ENCODE results near the gene NEU2. TPM values are rescaled to one million over a fixed set of nuclear protein-coding genes. Genes with fewer than 3 reads are reported as not detected.

NEU2 gene
- polyA plus RNA-seq, 1 experiment = not detected

- TF ChIP-seq, protein P1, sequence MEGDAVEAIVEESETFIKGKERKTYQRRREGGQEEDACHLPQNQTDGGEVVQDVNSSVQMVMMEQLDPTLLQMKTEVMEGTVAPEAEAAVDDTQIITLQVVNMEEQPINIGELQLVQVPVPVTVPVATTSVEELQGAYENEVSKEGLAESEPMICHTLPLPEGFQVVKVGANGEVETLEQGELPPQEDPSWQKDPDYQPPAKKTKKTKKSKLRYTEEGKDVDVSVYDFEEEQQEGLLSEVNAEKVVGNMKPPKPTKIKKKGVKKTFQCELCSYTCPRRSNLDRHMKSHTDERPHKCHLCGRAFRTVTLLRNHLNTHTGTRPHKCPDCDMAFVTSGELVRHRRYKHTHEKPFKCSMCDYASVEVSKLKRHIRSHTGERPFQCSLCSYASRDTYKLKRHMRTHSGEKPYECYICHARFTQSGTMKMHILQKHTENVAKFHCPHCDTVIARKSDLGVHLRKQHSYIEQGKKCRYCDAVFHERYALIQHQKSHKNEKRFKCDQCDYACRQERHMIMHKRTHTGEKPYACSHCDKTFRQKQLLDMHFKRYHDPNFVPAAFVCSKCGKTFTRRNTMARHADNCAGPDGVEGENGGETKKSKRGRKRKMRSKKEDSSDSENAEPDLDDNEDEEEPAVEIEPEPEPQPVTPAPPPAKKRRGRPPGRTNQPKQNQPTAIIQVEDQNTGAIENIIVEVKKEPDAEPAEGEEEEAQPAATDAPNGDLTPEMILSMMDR (IDR thresholded peaks at IDR 0.05; ENCODE audit: low read depth, low read length) = no peak
- DNase-seq (ENCODE audit: low read depth, low spot score) = no peak
- Histone ChIP-seq H3K4me3 (ENCODE audit: low read depth, low read length) (no peak overlapping the region), H3K27ac (ENCODE audit: low read depth, low read length) (no peak overlapping the region), H3K9me3 (ENCODE audit: control insufficient read depth, insufficient read depth, low read length) (no peaks in the 10 kb centered on the region), H3K27me3 (ENCODE audit: control insufficient read depth, insufficient read depth, low read length) (peaks cover 27% of the 10 kb centered on the region)
- ChIA-PET POLR2A (no interaction called here), CTCF (no interaction called here)
Observed at GRCh38 chr2:233081232-233081730, 48.8 kb downstream of the NEU2 start.

GRCh38 chr2:233081731-233082221 lies 49.3 kb downstream of the NEU2 start:
- Histone ChIP-seq H3K27me3 (ENCODE audit: control insufficient read depth, insufficient read depth, low read length) (peaks cover 27% of the 10 kb centered on the region), H3K9me3 (ENCODE audit: control insufficient read depth, insufficient read depth, low read length) (no peaks in the 10 kb centered on the region), H3K27ac (ENCODE audit: low read depth, low read length) (no peak overlapping the region), H3K4me3 (ENCODE audit: low read depth, low read length) (no peak overlapping the region)
- ChIA-PET CTCF (no interaction called here), POLR2A (no interaction called here)
- TF ChIP-seq, protein P1 (IDR thresholded peaks at IDR 0.05; ENCODE audit: low read depth, low read length) = no peak
- no peak for DNase-seq (ENCODE audit: low read depth, low spot score)

DNA sequence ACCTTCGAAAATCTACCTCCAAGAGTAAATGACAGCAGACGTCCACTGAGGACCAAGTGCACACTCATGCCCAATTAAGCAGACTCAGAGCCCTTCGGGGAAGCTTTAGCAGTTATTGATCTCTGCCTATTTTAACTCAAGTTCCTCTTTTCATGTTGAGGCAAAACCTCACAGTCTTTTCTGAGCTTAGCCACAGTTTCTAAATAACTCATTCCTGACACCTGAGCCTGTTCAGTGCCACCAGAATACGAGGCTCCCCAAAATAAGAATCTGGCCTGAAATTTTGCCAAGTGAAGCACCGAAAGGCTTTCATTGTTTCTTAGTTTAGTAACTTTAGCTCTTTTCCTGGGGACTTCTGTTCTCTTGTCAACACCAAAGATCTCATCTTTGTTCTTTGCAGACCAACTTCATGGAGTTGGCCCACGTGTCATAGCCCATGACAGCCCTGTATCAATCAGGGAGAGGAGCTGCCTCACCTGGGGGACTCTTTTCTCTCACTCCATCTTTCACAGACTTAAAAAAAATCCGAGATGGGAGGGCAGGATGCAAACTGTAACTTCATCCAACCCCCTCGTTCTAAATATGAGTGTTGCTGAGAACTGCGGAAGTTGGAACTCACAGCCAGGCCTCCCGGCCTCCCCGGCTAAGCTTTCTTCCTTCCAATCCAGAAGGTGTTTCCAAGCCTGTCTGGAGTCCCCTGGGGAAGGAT lies 49.9 kb downstream of the NEU2 start:
- TF ChIP-seq, protein P1 (IDR thresholded peaks at IDR 0.05; ENCODE audit: low read depth, low read length) = no peak
- Histone ChIP-seq H3K9me3 (ENCODE audit: control insufficient read depth, insufficient read depth, low read length) (no peaks in the 10 kb centered on the region), H3K27ac (ENCODE audit: low read depth, low read length) (no peak overlapping the region), H3K4me3 (ENCODE audit: low read depth, low read length) (no peak overlapping the region), H3K27me3 (ENCODE audit: control insufficient read depth, insufficient read depth, low read length) (peaks cover 27% of the 10 kb centered on the region)
- DNase-seq (ENCODE audit: low read depth, low spot score) = no peak
- ChIA-PET CTCF (no interaction called here), POLR2A (no interaction called here)

GRCh38 chr2:233082931-233083755 lies 50.7 kb downstream of the NEU2 start:
- no peaks in the 10 kb centered on the region for H3K9me3 ChIP-seq (ENCODE audit: control insufficient read depth, insufficient read depth, low read length)
- DNase-seq (ENCODE audit: low read depth, low spot score) = no peak
- no peak overlapping the region for H3K27ac ChIP-seq (ENCODE audit: low read depth, low read length)
- no peak overlapping the region for H3K4me3 ChIP-seq (ENCODE audit: low read depth, low read length)
- TF ChIP-seq, protein P1 (IDR thresholded peaks at IDR 0.05; ENCODE audit: low read depth, low read length) = no peak
- POLR2A ChIA-PET = no interaction called here
- CTCF ChIA-PET = no interaction called here
- H3K27me3 ChIP-seq (ENCODE audit: control insufficient read depth, insufficient read depth, low read length) = peaks cover 25% of the 10 kb centered on the region

GRCh38 chr2:233083782-233084181 lies 51.3 kb downstream of the NEU2 start:
- Histone ChIP-seq H3K27ac (ENCODE audit: low read depth, low read length) (no peak overlapping the region), H3K4me3 (ENCODE audit: low read depth, low read length) (no peak overlapping the region), H3K9me3 (ENCODE audit: control insufficient read depth, insufficient read depth, low read length) (no peaks in the 10 kb centered on the region; the same call in 1 of the 2 replicates), H3K27me3 (ENCODE audit: control insufficient read depth, insufficient read depth, low read length) (peaks cover 22% of the 10 kb centered on the region)
- ChIA-PET POLR2A (no interaction called here), CTCF (no interaction called here)
- TF ChIP-seq, protein P1 (IDR thresholded peaks at IDR 0.05; ENCODE audit: low read depth, low read length) = no peak
- no peak for DNase-seq (ENCODE audit: low read depth, low spot score)
